CD4-positive, alpha-beta T cell treated with Interleukin-21 for 1 hour (primary cell): ENCODE data around the gene HACL1.
A peak's percentile ranks its signal among the peaks of the same experiment; 100 is the strongest.

Experiments
- DNase-seq: peaks from one replicate; pipeline ENCODE4 v3.0.0-alpha.2; 2020

Gene HACL1

DNA sequence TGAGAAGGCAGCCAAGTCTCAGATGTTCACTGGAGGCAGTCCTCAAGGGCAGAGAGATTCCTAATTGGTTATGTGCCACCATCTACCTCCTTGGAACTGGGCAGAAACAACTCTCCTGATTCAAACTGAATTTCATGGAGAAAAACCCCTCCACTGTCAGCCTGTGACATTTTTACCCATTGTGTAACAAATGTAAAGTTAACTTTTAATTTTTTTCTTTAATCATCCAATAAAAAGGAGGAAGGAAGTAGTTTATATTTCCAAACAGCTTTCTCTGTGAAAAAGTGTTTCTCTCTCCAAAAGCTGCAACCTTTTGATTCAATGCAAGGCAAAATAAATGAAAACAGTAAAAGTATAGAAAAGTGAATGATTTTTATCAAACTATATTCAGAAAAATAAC is 79.4 kb downstream of the HACL1 start:
- DNase-seq = no peak

- peak; percentile 17 for DNase-seq
These were observed 79.8 kb downstream of the HACL1 start, which contains the start of gene COLQ for GRCh38 chr3:15521573-15521965. Gene COLQ (minus strand): TSS chr3:15521706. CDS start chr3:15521625, 81 bp downstream.

DNA sequence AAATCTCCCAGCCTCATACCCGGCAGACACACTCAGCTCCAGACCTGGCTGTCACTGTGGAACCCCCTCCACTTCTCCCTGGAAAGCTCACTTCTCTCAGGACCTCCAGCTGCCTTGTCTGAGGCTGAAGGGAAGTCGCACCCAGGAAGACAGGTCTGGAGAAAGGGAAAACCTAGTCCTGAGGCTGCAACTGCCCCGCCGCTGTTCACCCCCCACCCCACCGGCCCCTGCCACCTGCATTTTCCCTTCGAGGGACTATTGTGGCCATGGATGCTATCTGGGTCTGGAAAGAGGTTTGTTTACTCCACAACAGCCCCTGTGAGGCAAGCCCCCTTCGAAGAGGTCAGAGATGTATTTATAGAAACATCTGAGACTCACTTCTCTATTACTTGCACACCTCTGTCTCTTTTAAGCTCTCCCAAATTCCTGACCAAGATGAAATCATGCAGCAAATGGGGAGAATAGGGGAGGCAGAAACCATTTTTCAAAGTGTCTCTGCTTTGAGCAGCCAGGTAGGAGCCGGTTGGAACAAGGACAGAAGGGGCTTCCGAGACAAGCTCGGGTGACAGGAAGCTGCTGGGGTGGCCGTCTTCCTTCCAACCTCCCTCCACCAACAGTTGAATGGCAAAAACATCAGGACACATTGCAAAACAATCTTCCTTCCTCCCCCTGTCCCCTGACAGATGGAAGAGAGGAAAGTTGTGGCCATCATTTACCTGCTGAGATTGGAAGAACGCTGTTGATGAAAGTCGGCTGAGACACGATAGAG is 80.4 kb downstream of the HACL1 start:
- DNase-seq = no peak

- DNase-seq = peak; percentile 28
These were observed 81.2 kb downstream of the HACL1 start for GRCh38 chr3:15520185-15520584.

GRCh38 chr3:15519096-15519495 is 82.3 kb downstream of the HACL1 start:
- no peak for DNase-seq

- no peak for DNase-seq
These were observed 86.6 kb downstream of the HACL1 start for GRCh38 chr3:15514663-15515340.

DNA sequence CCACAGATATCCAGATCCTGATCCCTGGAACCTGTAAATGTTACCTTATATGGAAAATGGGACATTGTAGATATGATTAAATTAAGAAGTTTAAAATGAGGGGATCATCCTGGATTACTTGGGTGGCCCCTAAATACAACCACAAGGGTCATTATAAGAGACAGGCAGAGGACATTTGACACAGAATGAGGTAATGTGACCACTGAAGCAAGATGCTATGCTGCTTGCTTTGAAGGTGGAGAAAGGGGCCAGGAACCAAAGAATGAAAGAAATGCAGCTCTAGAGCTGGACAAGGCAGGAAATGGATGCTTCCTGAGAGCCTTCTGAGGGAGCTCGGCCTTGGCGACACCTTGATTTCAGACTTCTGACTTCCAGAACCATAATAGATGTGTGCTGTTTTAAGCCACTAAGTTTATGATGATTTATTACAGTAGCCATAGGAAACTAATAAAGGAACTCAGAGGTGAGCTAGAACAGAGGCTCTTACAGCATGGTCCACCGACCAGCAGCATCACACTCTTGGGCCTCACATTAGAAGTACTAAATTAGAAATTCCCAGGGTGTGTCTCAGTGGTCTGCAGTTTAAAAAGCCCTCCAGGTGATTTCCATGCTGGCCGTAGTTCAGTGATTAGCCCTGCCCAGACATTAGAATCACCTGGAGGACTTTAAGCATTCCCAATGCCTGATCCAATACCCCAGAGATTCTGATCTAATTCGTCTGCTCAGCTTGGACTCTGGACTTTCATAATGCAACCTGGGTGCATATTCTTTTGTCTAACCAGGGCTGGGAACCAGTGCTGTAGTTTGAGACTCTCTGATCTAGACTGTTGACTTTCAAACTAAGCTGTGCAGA is 87.3 kb downstream of the HACL1 start:
- DNase-seq = no peak

GRCh38 chr3:15513116-15513515 is 88.3 kb downstream of the HACL1 start:
- no peak for DNase-seq

DNA sequence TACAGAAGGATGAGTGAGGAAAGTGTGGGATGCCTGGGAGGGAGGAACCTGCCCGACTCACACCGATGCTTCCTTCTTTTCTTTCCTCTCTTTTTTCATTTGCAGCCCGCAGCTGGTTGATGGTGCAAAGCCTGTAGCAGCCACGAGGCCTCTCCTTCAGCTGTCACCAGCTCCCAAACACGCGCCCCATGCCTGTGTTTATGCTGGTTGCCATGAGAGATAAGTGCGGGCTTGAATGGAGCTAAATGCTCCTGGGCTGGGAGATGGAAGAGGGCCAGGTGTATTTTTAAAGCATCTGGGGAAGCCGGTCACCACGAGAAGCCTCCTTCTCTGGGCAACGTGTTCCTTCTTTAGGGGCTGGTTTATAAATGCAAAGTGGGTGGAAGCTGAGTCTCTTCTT is 89.2 kb downstream of the HACL1 start:
- no peak for DNase-seq

DNA sequence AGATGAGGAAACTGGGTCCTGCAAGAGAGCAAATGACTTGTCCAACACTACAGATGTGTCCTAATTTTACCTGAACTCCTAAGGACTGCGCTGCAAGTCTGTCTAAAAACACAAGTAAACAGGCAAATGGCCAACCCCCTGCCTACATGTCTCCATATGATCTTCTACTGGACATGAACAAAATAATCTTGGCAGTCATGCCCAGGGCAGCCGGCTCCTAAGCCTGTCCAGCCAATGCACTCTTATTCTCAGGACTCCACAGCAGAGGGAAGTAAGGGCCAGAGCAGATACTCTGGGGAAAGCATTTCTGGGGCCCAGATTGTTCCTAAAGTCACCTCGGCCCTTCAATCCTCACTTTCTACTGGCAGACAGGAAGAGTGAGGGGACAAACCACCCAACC is 90.2 kb downstream of the HACL1 start:
- DNase-seq = no peak
